Common myeloid progenitor, CD34-positive (primary cell): ENCODE measurements around the gene HOXC10.

Experiments used
- CTCF ChIA-PET: fragments of 350-600 bp; sonication (Branson Sonifier 250); formaldehyde crosslinking; loops from one replicate; lab custom pipeline; 2021; ENCODE audit warnings: antibody characterized with exemption; lab: Charles Lee
- POLR2A ChIA-PET: fragments of 350-600 bp; sonication (Branson Sonifier 250); formaldehyde crosslinking; loops from one replicate; lab custom pipeline; 2021; ENCODE audit warnings: antibody characterized with exemption; lab: Charles Lee
- DNase-seq, 3 donors: peaks; one replicate each; pipeline versions ENCODE4 v3.0.0 to v3.0.0-alpha.2; 2013
- H3K27ac ChIP-seq, 2 experiments: 1 replicate in 1 of 2; 2 replicates in 1 of 2; pipeline ENCODE4 v1.7.0; 2013; ENCODE audit warnings: inconsistent platforms in 2 of 2, low read length in 2 of 2, mild to moderate bottlenecking in 2 of 2, low read depth in 1 of 2, moderate library complexity in 1 of 2; ENCODE audit not compliant: severe bottlenecking in 2 of 2, insufficient read depth in 1 of 2, poor library complexity in 1 of 2
- H3K27me3 ChIP-seq, 5 experiments: replicated peaks in 2 of 5; 1 replicate in 3 of 5; 2 replicates in 2 of 5; pipeline versions ENCODE4 v1.6.1 to v1.7.0; 2013; ENCODE audit warnings: low read length in 4 of 5, mild to moderate bottlenecking in 2 of 5, moderate library complexity in 2 of 5, inconsistent platforms in 1 of 5; ENCODE audit not compliant: insufficient read depth in 5 of 5, control insufficient read depth in 4 of 5
- H3K36me3 ChIP-seq, 4 experiments: 1 replicate in 2 of 4; 2 replicates in 2 of 4; pipeline versions ENCODE4 v1.6.1 to v1.7.0; 2013; ENCODE audit warnings: low read length in 3 of 4, control low read depth in 1 of 4, mild to moderate bottlenecking in 1 of 4; ENCODE audit not compliant: control insufficient read depth in 4 of 4, insufficient read depth in 4 of 4
- H3K4me1 ChIP-seq, 4 experiments: 1 replicate in 3 of 4; 2 replicates in 1 of 4; pipeline versions ENCODE4 v1.6.1 to v1.7.1; 2013; ENCODE audit warnings: low read length in 3 of 4, mild to moderate bottlenecking in 3 of 4, control low read depth in 1 of 4, inconsistent platforms in 1 of 4, moderate library complexity in 1 of 4; ENCODE audit not compliant: control insufficient read depth in 4 of 4, insufficient read depth in 4 of 4; ENCODE audit errors: control extremely low read depth in 1 of 4
- H3K4me3 ChIP-seq, 7 experiments: 1 replicate in 4 of 7; 2 replicates in 3 of 7; pipeline versions ENCODE4 v1.5.1 to v1.7.0; 2013; ENCODE audit warnings: mild to moderate bottlenecking in 7 of 7, low read length in 6 of 7, moderate library complexity in 6 of 7, inconsistent platforms in 2 of 7, low read depth in 2 of 7, control low read depth in 1 of 7; ENCODE audit not compliant: insufficient read depth in 4 of 7, control insufficient read depth in 1 of 7; ENCODE audit errors: extremely low read depth in 1 of 7
- H3K9me3 ChIP-seq, 5 experiments: 1 replicate in 4 of 5; 2 replicates in 1 of 5; pipeline versions ENCODE4 v1.6.1 to v1.7.1; 2013; ENCODE audit warnings: low read length in 4 of 5, mild to moderate bottlenecking in 2 of 5, inconsistent platforms in 1 of 5, low read depth in 1 of 5, moderate library complexity in 1 of 5; ENCODE audit not compliant: control insufficient read depth in 4 of 5, insufficient read depth in 2 of 5; ENCODE audit errors: control extremely low read depth in 1 of 5
- WGBS: methylation state at CpG from one replicate; pipeline ENCODE4 v1.1.5; 2013; ENCODE audit not compliant: insufficient coverage; 5-methylcytosine and 5-hydroxymethylcytosine counted together

Gene HOXC10

GRCh38 chr12:54038284-54038870 is 53.4 kb downstream of the HOXC10 start:
- Histone ChIP-seq H3K27ac (no peak overlapping the region), H3K27me3 (peaks cover 29 to 100% (median 65%) of the 10 kb centered on the region in 5 experiments), H3K4me3 (no peak overlapping the region), H3K4me1 (peaks cover 0 to 14% (median 8%) of the 10 kb centered on the region in 4 experiments), H3K36me3 (no peaks in the 10 kb centered on the region), H3K9me3 (peaks cover 0 to 7% (median 0%) of the 10 kb centered on the region in 5 experiments)
- ChIA-PET POLR2A (interaction anchor here (0.5 kb wide), 1 partner anchor 59 kb away, joined by 3 read pairs; no protein-coding TSS in a partner anchor), CTCF (interaction anchor here (0.8 to 2.4 kb wide), 7 partner anchors 16 to 163 kb away, joined by 3 to 8 read pairs (median 3); no protein-coding TSS in a partner anchor)
- WGBS: 80% methylated on average over 5 of the region's 5 CpGs
- no peak for DNase-seq

GRCh38 chr12:54038871-54039414 is 54.0 kb downstream of the HOXC10 start:
- H3K36me3 ChIP-seq: no peaks in the 10 kb centered on the region
- peaks cover 0 to 4% (median 0%) of the 10 kb centered on the region in 5 experiments for H3K9me3 ChIP-seq
- no peak overlapping the region for H3K4me3 ChIP-seq
- 81% methylated on average over 9 of the region's 9 CpGs for WGBS
- H3K4me1 ChIP-seq: peaks cover 0 to 10% (median 5%) of the 10 kb centered on the region in 4 experiments
- peaks cover 29 to 100% (median 65%) of the 10 kb centered on the region in 5 experiments for H3K27me3 ChIP-seq
- no peak overlapping the region for H3K27ac ChIP-seq
- no peak for DNase-seq
- ChIA-PET POLR2A (interaction anchor here (0.5 kb wide), 1 partner anchor 60 kb away, joined by 3 read pairs; no protein-coding TSS in a partner anchor), CTCF (interaction anchor here (1.2 to 1.8 kb wide), 4 partner anchors 17 to 79 kb away, joined by 3 to 6 read pairs (median 3); no protein-coding TSS in a partner anchor)

GRCh38 chr12:54039417-54040147 is 54.6 kb downstream of the HOXC10 start:
- ChIA-PET CTCF (interaction anchor here (1.2 to 1.8 kb wide), 3 partner anchors 18 to 33 kb away, joined by 3 to 6 read pairs (median 3); no protein-coding TSS in a partner anchor), POLR2A (no interaction called here)
- no peaks in the 10 kb centered on the region for H3K36me3 ChIP-seq
- no peak overlapping the region for H3K27ac ChIP-seq
- H3K4me1 ChIP-seq: peaks cover 0 to 3% (median under 1%) of the 10 kb centered on the region in 4 experiments
- 51% methylated on average over 15 of the region's 16 CpGs for WGBS
- peaks cover 0 to 4% (median 0%) of the 10 kb centered on the region in 5 experiments for H3K9me3 ChIP-seq
- no peak for DNase-seq
- no peak overlapping the region for H3K4me3 ChIP-seq
- peaks cover 29 to 100% (median 62%) of the 10 kb centered on the region in 5 experiments for H3K27me3 ChIP-seq
